GM08714 (cell line): ENCODE measurements around the gene ACKR2.

Experiments used
- H3K4me3 ChIP-seq: fragments of 200-500 bp; sonication (Bioruptor generic); 2 replicates; pipeline ENCODE4 v1.5.1; 2014; ENCODE audit warnings: mild to moderate bottlenecking, low read length, inconsistent platforms
- ZNF274 ChIP-seq: IDR thresholded peaks from 2 replicates; pipeline ENCODE4 v1.6.1; 2012; ENCODE audit warnings: mild to moderate bottlenecking, low read depth, low read length

ACKR2 gene

DNA sequence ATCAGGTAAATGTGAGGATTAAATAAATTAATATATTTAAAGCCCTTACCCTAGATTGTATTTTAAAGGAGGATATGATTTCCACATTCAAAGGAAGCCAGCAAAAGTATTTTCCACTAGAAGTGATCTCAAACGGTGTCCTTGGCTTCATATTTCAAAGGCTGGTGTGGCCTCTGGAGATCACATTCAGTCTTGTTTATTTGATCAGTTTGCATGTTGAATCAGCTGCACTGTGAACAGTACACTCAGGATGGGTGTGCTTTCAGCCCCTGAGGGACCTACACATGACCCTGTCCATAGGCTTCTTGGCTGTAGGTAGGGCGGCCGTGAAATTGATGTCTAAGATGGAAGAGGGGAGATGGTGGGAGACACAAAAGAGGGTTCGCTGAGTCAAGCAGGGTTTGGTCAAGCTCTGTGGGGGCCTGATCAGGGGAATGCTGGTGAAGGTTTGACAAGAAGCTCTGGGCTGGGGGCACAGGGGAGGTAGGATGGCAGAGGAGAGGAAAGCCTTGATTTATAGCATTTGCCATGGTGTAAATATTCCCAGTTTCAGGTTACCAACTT, 44.6 kb downstream of the ACKR2 start:
- H3K4me3 ChIP-seq: no peak overlapping the region
- TF ChIP-seq ZNF274: no peak

GRCh38 chr3:42855219-42855546, 45.9 kb downstream of the ACKR2 start:
- no peak for TF ChIP-seq ZNF274
- H3K4me3 ChIP-seq: no peak overlapping the region

GRCh38 chr3:42855547-42856380, 46.5 kb downstream of the ACKR2 start:
- no peak overlapping the region for H3K4me3 ChIP-seq
- no peak for TF ChIP-seq ZNF274

DNA sequence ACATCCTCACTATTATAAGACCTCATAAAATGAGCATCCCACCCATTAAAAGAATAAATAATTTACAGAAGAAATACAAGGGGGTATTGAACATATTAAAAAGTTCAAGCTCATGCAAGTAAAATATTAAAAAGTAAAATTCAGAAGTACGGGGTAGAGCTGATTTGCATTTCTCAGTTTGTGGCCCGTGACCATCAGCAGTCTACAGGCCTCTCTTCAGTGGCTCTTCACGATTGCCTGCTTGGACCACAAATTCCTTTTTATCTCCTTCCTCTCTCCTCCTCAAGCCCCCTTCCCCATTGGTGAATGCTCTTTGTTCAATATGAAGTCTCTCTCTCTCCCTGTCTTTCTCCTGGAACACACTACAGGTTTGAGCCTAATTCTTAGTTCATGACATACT, 47.3 kb downstream of the ACKR2 start:
- no peak for TF ChIP-seq ZNF274
- H3K4me3 ChIP-seq: no peak overlapping the region

DNA sequence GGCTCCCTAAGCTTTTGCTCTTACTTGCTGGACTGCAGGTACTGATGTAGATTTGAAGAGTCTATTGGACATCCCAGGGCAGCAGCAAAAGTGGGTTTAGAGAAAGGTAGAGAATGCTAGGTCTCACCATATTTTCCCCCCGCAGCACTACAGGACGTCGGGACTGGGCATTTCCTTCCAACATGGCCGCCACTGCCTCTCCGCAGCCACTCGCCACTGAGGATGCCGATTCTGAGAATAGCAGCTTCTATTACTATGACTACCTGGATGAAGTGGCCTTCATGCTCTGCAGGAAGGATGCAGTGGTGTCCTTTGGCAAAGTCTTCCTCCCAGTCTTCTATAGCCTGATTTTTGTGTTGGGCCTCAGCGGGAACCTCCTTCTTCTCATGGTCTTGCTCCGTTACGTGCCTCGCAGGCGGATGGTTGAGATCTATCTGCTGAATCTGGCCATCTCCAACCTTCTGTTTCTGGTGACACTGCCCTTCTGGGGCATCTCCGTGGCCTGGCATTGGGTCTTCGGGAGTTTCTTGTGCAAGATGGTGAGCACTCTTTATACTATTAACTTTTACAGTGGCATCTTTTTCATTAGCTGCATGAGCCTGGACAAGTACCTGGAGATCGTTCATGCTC, 55.2 kb downstream of the ACKR2 start:
- no peak for TF ChIP-seq ZNF274
- H3K4me3 ChIP-seq: no peak overlapping the region

- H3K4me3 ChIP-seq: no peak overlapping the region
- TF ChIP-seq ZNF274: no peak
Observed at GRCh38 chr3:42865256-42865655, 56.0 kb downstream of the ACKR2 start.

GRCh38 chr3:42867138-42867537, 57.9 kb downstream of the ACKR2 start:
- H3K4me3 ChIP-seq: no peak overlapping the region
- no peak for TF ChIP-seq ZNF274

GRCh38 chr3:42868841-42869240, 59.6 kb downstream of the ACKR2 start:
- no peak for TF ChIP-seq ZNF274
- H3K4me3 ChIP-seq: no peak overlapping the region

DNA sequence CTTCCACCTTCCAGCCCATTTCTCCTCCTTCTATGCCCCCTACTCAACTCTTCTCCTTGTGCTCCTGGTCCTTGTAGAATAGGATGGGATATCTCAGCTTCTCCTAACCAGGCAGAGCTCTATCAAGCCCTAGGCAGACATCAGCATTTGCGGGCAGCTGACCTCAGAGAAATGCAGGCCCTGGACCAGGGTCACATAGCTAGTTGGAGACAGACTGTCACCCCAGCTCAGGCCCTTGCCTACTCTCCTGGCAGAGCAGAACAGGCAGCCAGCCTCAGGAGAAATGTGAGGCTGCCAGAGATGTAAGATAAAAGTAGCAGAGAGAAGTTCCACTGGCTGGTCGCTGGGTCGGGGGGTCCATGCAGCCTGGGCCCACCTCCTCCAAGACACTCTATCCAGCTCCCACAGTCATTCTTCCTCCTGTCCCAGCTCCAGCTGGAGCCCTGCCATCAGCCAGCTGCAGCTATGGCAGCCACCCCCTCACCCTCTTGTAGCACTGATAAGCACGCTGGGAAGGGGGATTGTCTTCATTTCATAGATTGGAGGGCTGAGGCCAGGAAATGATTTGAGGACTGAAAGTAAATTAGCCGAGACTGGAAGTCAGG, 62.4 kb downstream of the ACKR2 start:
- no peak overlapping the region for H3K4me3 ChIP-seq
- no peak for TF ChIP-seq ZNF274

- H3K4me3 ChIP-seq: no peak overlapping the region
- no peak for TF ChIP-seq ZNF274
Observed at GRCh38 chr3:42872718-42873117, 63.5 kb downstream of the ACKR2 start.

DNA sequence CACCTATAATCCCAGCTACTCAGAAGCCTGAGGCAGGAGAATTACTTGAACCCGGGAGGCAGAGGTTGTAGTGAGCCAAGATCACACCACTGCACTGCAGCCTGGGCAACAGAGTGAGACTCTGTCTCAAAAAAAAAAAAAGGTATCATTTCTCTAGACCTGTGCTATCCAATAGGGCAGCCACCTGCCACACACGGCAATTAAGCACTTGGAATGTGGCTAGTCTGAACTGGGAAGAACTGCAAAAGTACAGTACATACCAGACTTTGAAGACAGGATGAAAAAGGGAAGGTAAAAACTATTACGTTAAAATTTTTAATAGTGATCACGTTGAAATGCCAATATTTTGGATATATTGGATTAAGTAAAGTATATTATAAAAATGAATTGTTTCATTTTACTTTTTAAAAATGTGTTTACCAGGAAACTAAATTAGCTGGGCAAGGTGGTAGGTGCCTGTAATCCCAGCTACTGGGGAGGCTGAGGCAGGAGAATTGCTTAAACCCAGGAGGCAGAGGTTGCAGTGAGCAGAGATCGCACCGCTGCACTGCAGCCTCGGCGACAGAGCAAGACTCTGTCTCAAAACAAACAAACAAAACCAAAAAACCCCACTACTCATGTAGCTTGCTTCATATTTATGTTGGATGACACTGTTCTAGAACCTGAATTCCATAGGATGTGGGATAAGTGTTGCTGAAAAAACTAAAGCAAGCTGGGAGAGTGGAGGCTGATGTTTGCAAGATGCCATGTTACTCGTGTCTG, 64.2 kb downstream of the ACKR2 start:
- no peak overlapping the region for H3K4me3 ChIP-seq
- no peak for TF ChIP-seq ZNF274

DNA sequence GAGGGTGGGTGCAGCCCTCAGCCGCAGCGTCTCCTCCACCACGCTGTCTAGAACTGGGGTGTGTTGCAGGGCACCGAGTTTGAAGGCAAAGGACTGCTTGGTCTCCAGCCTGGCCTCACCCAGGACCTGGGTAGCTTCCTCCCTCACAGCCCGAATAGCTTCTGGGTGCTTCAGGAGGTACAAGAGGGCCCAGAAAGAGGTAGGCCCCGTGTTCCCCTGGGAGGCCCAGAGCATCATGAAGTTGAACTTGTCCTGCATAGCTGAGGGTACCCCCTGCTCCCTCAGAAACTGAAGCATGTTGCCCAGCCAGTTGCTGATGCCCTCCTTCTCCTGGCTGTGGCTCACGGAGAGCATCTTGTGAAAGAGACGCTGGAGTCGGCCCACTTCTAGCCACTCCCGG, 65.5 kb downstream of the ACKR2 start:
- H3K4me3 ChIP-seq: no peak overlapping the region
- TF ChIP-seq ZNF274: no peak

DNA sequence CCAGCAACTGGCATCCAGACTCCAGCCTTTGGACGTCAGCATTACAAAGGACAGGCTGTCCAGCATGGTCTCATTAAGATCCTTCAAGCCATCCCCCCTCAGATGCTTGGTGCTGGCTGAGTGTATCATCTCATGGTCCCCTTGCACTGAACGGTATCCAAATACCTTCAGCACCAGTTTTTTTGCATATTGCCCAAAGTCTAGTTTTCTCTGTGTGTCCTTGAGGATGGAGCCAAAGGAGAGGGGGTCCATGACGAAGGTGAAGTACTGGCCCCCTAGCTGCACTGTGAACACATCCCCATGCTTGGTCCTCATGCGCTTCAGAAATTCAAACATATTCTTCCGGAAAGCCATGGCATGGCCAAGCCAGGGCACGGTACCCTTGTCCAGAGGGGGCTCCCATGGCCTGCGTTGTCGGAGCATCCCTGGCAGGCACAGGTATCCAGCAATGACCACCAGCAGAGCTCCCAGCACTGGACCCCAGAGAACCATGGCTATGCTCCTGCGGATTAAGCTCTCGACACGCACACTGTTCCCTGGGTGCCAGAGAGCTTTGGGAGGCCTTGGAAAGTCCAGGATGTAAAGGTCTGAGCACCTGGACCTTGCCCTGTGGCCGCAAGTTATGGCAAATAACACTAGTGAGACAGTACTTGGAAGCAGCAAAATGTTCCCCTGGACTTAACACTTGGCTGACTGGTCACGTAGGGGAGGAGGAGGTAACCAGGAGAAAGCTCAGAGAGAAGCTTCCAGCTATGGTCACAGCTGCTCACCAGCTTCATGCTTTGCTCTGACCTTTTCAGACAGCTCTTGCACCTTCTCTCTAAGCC, 66.3 kb downstream of the ACKR2 start, which contains the start of gene CYP8B1:
CYP8B1 (minus strand) TSS at position 555 of the 827 bp plus-strand sequence; CDS start at position 492, 63 bp downstream.
- TF ChIP-seq ZNF274: no peak
- H3K4me3 ChIP-seq: no peak within 1 kb of the TSS
